CD4-positive, alpha-beta T cell treated with Interleukin-1 beta for 1 hour (primary cell): Measurements from ENCODE around the gene ANGPT4.

Source experiments
- DNase-seq, 2 donors: peaks; one replicate each; pipeline ENCODE4 v3.0.0-alpha.2; 2020 to 2022

Gene ANGPT4

GRCh38 chr20:822651-823573 is 93.2 kb downstream of the ANGPT4 start:
- DNase-seq = no peak

- DNase-seq = no peak
Observed at GRCh38 chr20:821731-822065, 94.4 kb downstream of the ANGPT4 start.

GRCh38 chr20:821046-821730 is 94.9 kb downstream of the ANGPT4 start:
- DNase-seq = no peak

GRCh38 chr20:820323-820953 is 95.7 kb downstream of the ANGPT4 start:
- DNase-seq = no peak
